DND-41 (cell line): ENCODE results near the gene SUDS3.

Experiments used
- EZH2 ChIP-seq: IDR thresholded peaks from 3 replicates; pipeline ENCODE4 v1.6.1; 2012; ENCODE audit warnings: borderline replicate concordance, low read depth, mild to moderate bottlenecking, moderate library complexity, low read length, inconsistent platforms; ENCODE audit not compliant: severe bottlenecking
- TF ChIP-seq, protein P1 (sequence below): IDR thresholded peaks from 2 replicates; pipeline ENCODE4 v1.5.1; 2012; ENCODE audit warnings: borderline replicate concordance, low read length, moderate library complexity, mild to moderate bottlenecking; ENCODE audit not compliant: poor library complexity, severe bottlenecking; ENCODE audit errors: extremely low read depth

DNA sequence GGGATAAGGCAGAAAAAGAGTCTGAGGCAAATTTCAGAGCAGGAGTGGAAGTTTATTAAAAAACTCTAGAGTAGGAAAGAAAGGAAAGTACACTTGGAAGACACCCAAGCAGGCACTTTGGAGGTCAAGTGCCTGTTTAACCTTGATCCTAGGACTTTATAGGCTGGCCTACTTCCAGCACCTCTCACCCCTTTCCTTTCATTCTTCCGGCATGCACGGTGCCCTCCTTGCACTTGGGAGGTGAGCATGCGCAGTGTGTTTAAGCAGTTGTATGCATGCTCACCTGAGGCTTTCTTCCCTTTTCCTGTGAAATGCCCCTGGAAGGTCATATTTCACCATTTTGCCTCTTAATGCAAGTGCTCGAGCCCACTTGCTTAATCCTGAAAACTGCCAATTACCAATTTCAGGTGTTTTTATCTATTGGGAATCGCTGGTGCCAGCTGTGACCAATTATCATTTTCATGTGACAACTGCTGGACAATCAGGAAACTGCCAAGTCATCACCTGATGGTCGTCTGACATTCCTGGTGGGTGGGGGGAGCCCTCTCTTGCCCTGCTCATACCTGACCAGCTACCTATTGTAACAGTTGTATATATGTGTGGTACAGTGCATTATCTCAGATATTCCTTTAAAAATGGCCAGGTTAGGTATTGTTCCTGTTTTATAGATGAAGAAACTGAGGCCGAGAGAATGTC lies 53.5 kb downstream of the SUDS3 start:
- TF ChIP-seq, protein P1, sequence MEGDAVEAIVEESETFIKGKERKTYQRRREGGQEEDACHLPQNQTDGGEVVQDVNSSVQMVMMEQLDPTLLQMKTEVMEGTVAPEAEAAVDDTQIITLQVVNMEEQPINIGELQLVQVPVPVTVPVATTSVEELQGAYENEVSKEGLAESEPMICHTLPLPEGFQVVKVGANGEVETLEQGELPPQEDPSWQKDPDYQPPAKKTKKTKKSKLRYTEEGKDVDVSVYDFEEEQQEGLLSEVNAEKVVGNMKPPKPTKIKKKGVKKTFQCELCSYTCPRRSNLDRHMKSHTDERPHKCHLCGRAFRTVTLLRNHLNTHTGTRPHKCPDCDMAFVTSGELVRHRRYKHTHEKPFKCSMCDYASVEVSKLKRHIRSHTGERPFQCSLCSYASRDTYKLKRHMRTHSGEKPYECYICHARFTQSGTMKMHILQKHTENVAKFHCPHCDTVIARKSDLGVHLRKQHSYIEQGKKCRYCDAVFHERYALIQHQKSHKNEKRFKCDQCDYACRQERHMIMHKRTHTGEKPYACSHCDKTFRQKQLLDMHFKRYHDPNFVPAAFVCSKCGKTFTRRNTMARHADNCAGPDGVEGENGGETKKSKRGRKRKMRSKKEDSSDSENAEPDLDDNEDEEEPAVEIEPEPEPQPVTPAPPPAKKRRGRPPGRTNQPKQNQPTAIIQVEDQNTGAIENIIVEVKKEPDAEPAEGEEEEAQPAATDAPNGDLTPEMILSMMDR, result no peak
- TF ChIP-seq EZH2, result no peak
